Endothelial cell of umbilical vein (primary cell): Measurements from ENCODE around the gene ZNF148. TPM values are rescaled to one million over a fixed set of nuclear protein-coding genes. Genes with fewer than 3 reads are reported as not detected.
"Not testable (repeated sequence)": the region's sequence is repeated elsewhere in the genome, so short reads cannot be mapped to it uniquely, and the experiment has no call there.

ENCODE experiments used
- BruUV-seq: library from RNA; stranded (reverse); fragments of 400-500 nt; replicated peaks from 2 replicates; lab custom pipeline; 2021; lab: Mats Ljungman, UMichigan
- CTCF ChIA-PET: fragments of 300-600, 350-600 bp; sonication (Branson Sonifier 250); formaldehyde crosslinking; loops from one replicate; lab custom pipeline; 2021; ENCODE audit warnings: antibody characterized with exemption, inconsistent platforms; lab: Charles Lee
- POLR2A ChIA-PET: fragments of 300-600, 350-600 bp; sonication (Branson Sonifier 250); formaldehyde crosslinking; loops from one replicate; lab custom pipeline; 2021; ENCODE audit warnings: antibody characterized with exemption, inconsistent platforms; lab: Charles Lee
- DNase-seq: peaks from one replicate; pipeline ENCODE4 v3.0.0-alpha.2; 2011; ENCODE audit warnings: low read depth, low spot score
- FAIRE-seq: peaks from 2 replicates; lab custom pipeline; 2011; peaks lifted over from hg19 to GRCh38; lab: Jason Lieb, UNC
- H2AFZ ChIP-seq: 2 replicates; pipeline ENCODE4 v1.6.0; 2012; ENCODE audit warnings: low read depth, low read length, control low read depth, inconsistent platforms
- H3K27ac ChIP-seq: 2 replicates; pipeline ENCODE4 v1.5.1; 2011; ENCODE audit warnings: low read depth, mild to moderate bottlenecking, control low read depth, low read length, moderate library complexity; ENCODE audit not compliant: insufficient read depth
- H3K27me3 ChIP-seq, 2 experiments: 2 replicates each; pipeline versions ENCODE4 v1.6.0 to v1.6.1; 2011; ENCODE audit warnings: low read length in 2 of 2, mixed read lengths in 1 of 2; ENCODE audit not compliant: control insufficient read depth in 2 of 2, insufficient read depth in 2 of 2
- H3K36me3 ChIP-seq, 2 experiments: 2 replicates in 1 of 2; 3 replicates in 1 of 2; pipeline ENCODE4 v1.5.1; 2011; ENCODE audit warnings: low read length in 2 of 2, mild to moderate bottlenecking in 1 of 2, moderate library complexity in 1 of 2; ENCODE audit not compliant: control insufficient read depth in 2 of 2, insufficient read depth in 2 of 2; ENCODE audit errors: extremely low read depth in 1 of 2
- H3K4me1 ChIP-seq: 3 replicates; pipeline ENCODE4 v1.5.1; 2011; ENCODE audit warnings: mild to moderate bottlenecking, low read length; ENCODE audit not compliant: control insufficient read depth, insufficient read depth; ENCODE audit errors: extremely low read depth
- H3K4me2 ChIP-seq: 2 replicates; pipeline ENCODE4 v1.6.1; 2011; ENCODE audit warnings: low read length, control low read depth, mixed read lengths; ENCODE audit not compliant: insufficient read depth
- H3K4me3 ChIP-seq, 3 experiments: fragments of 200-600 bp in 1 of 3; sonication (generic), shearing (Covaris generic) in 1 of 3; replicated peaks in 1 of 3; 2 replicates each; pipeline ENCODE4 v1.5.1; 2011 to 2016; ENCODE audit warnings: control low read depth in 3 of 3, low read length in 3 of 3, mild to moderate bottlenecking in 2 of 3, inconsistent platforms in 1 of 3, low read depth in 1 of 3, moderate library complexity in 1 of 3; ENCODE audit not compliant: insufficient read depth in 1 of 3
- H3K79me2 ChIP-seq: 2 replicates; pipeline ENCODE4 v1.6.0; 2012; ENCODE audit warnings: low read length, inconsistent platforms; ENCODE audit not compliant: control insufficient read depth, insufficient read depth
- H3K9ac ChIP-seq: replicated peaks from 2 replicates; pipeline ENCODE3; 2011; ENCODE audit warnings: low read length, control low read depth; ENCODE audit not compliant: insufficient read depth; ENCODE audit errors: extremely low read depth
- H3K9me1 ChIP-seq: replicated peaks from 3 replicates; pipeline ENCODE4 v1.6.0; 2011; ENCODE audit warnings: mild to moderate bottlenecking, low read length; ENCODE audit not compliant: control insufficient read depth, insufficient read depth; ENCODE audit errors: extremely low read depth
- H3K9me3 ChIP-seq: replicated peaks from 2 replicates; pipeline ENCODE4 v1.5.1; 2012; ENCODE audit warnings: low read length, inconsistent platforms; ENCODE audit not compliant: control insufficient read depth, insufficient read depth
- H4K20me1 ChIP-seq: replicated peaks from 2 replicates; pipeline ENCODE3; 2011; ENCODE audit warnings: mild to moderate bottlenecking, low read length; ENCODE audit not compliant: control insufficient read depth, insufficient read depth; ENCODE audit errors: extremely low read depth
- CTCF ChIP-seq, 2 donors: IDR thresholded peaks; 1 replicate in 1 of 2; 2 replicates in 1 of 2; pipeline ENCODE4 v1.5.1; 2011; ENCODE audit warnings: low read length in 2 of 2, mild to moderate bottlenecking in 2 of 2, moderate library complexity in 2 of 2, control low read depth in 1 of 2, inconsistent platforms in 1 of 2, low read depth in 1 of 2; ENCODE audit not compliant: insufficient read depth in 1 of 2; ENCODE audit errors: extremely low read depth in 1 of 2
- FOS ChIP-seq: IDR thresholded peaks from 2 replicates; pipeline ENCODE4 v1.6.1; 2011; ENCODE audit warnings: mild to moderate bottlenecking, low read length, moderate library complexity, borderline replicate concordance; ENCODE audit not compliant: insufficient read depth
- GATA2 ChIP-seq: IDR thresholded peaks from 2 replicates; pipeline ENCODE4 v1.7.0; 2011; ENCODE audit warnings: low read depth, mild to moderate bottlenecking, moderate library complexity, mixed read lengths, low read length; ENCODE audit not compliant: insufficient read length, insufficient read depth
- dilution Hi-C: fragments of 300-500 bp; cut with MboI; formaldehyde crosslinking; loops from one replicate; pipeline ENCODE4 v1.15.0; 2019; ENCODE audit warnings: low sequenced_read_pairs; ENCODE audit not compliant: extremely low pct_ligation_motif_present
- intact Hi-C: fragments of 100-400 bp; cut with micrococcal nuclease; formaldehyde crosslinking; loops from one replicate; pipeline ENCODE4 v1.10.0; 2022
- polyA plus RNA-seq, 4 experiments: library from polyadenylated mRNA; depleted of rRNA in 3 of 4; stranded (reverse) in 3 of 4; unstranded in 1 of 4; fragments of >200 nt; gene quantifications; 2 replicates each; pipeline versions ENCODE4 v1.2.1 to v1.2.3, GENCODE V29; 2011 to 2012; ENCODE audit warnings: missing spikeins in 1 of 4
- total RNA-seq: library from RNA; stranded (reverse); gene quantifications from 2 replicates; pipeline ENCODE4 v1.2.3, GENCODE V29; 2021

ZNF148 gene
- total and polyA plus RNA-seq, 2 donors (not counting 3 experiments of a cell fraction or from before 2014, with no cell fraction given): 8.0 to 41.3 TPM

- Histone ChIP-seq H3K27ac (no peak overlapping the region), H3K27me3 (peaks cover 16 to 19% of the 10 kb centered on the region in 2 experiments), H4K20me1 (no peaks in the 10 kb centered on the region), H3K4me2 (no peak overlapping the region), H3K9ac (no peak overlapping the region), H3K9me3 (no peaks in the 10 kb centered on the region), H3K36me3 (no peaks in the 10 kb centered on the region), H3K9me1 (no peaks in the 10 kb centered on the region), H2AFZ (no peak overlapping the region), H3K79me2 (no peaks in the 10 kb centered on the region), H3K4me1 (no peaks in the 10 kb centered on the region), H3K4me3 (no peak overlapping the region)
- intact Hi-C loops: no loop called here
- TF ChIP-seq FOS: no peak
- TF ChIP-seq GATA2: no peak
- no peak for TF ChIP-seq CTCF (IDR thresholded peaks at IDR 0.05; ENCODE audit: extremely low read depth in 1 of 2, insufficient read depth in 1 of 2, low read depth in 1 of 2, low read length in 2 of 2)
- dilution Hi-C loops: no loop called here
- FAIRE-seq (no peak), DNase-seq (no peak)
- ChIA-PET POLR2A (no interaction called here), CTCF (interaction anchor here (1.0 kb wide), 1 partner anchor 18 kb away, joined by 3 read pairs; no protein-coding TSS in a partner anchor)
- no TSS peak for BruUV-seq
These were observed 30.9 kb upstream of the ZNF148 start for GRCh38 chr3:125406070-125406469.

- H3K79me2 ChIP-seq, FAIRE-seq, H2AFZ ChIP-seq, H3K9me1 ChIP-seq, DNase-seq, H3K4me2 ChIP-seq, POLR2A ChIA-PET, H3K9ac ChIP-seq, dilution Hi-C loops, intact Hi-C loops, H3K4me3 ChIP-seq, H3K36me3 ChIP-seq, H3K9me3 ChIP-seq, H3K27ac ChIP-seq, H4K20me1 ChIP-seq, H3K4me1 ChIP-seq, BruUV-seq: not testable (repeated sequence)
- peaks cover 16 to 20% of the 10 kb centered on the region in 2 experiments for H3K27me3 ChIP-seq
- CTCF ChIA-PET: interaction anchor here (1.0 kb wide), 1 partner anchor 19 kb away, joined by 3 read pairs; no protein-coding TSS in a partner anchor
These were observed 30.4 kb upstream of the ZNF148 start for GRCh38 chr3:125405515-125405914.
